HG03139 (cell line): ENCODE results near the gene CDIPT.
A peak's percentile ranks its signal among the peaks of the same experiment; 100 is the strongest.
"Not testable (repeated sequence)": the region's sequence is repeated elsewhere in the genome, so short reads cannot be mapped to it uniquely, and the experiment has no call there.

Experiments
- ATAC-seq: cut with Tn5 transposase; IDR thresholded peaks from one replicate; pipeline ENCODE4 v1.9.1; 2021; ENCODE audit not compliant: unreplicated experiment

Gene CDIPT

DNA sequence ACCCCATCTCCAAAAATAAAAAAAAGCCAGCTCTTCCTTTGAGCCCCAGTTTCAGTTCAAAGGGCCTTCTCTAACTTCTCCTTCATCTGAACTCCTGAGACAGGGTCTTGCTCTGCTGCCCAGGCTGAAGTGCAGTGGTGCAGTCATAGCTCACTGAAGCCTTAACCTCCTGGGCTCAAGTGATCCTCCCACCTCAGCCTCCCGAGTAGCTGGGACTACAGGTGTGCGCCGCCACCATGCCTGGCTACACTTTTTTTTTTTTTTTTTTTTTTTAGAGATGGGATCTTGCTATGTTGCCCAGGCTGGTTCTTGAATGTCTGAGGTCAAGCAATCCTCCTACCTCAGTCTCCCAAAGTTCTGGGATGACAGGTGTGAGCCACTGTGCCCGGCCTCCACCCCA lies 29.8 kb downstream of the CDIPT start:
- not testable (repeated sequence) for ATAC-seq

DNA sequence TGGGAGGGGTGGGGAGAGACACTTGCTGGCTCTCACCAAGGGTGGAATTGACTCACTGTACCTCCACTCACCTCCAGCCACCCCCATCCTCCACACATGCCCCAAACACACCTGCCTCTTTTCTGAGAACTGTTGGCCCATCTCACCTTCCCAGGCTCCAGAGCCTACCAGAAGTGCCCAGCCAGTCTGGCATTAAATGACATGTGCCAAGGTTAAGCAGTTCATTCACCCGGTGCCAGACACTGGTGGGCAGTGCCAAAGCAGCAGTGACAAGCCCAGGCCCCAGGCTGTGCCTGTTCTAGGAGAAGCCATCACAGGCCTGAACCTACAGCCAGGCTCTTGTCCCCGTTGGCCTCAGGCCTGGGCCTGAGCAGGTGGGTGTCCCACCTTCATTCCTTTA lies 31.5 kb downstream of the CDIPT start:
- ATAC-seq = no peak

DNA sequence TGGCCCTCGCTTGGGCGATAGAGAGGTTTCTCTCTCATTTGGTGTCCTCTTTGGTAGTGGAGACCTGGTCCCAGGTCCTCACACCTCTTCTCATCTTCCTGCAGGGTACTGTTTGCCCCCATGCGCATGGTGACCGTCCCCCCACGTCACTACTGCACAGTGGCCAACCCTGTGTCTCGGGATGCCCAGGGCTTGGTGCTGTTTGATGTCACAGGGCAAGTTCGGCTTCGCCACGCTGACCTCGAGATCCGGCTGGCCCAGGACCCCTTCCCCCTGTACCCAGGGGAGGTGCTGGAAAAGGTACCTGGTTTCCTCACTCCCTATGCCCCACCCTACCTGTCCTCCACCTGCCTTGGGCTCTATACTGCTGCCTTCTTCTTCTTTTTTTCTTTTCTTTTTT lies 32.3 kb downstream of the CDIPT start:
- ATAC-seq = no peak

DNA sequence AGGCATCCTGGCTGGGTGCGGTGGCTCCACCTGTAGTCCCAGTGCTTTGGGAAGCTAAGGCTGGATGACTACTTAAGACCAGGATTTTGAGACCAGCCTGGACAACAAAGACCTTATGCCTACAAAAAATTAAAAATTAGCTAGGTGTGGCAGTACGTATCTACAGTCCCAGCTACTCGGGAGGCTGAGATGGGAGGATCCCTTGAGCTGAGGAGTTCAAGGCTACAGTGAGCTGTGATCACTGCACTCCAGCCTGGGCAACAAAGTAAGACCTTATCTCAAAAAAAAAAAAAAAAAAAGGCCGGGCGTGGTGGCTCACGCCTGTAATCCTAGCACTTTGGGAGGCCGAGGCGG lies 36.7 kb downstream of the CDIPT start:
- no peak for ATAC-seq

DNA sequence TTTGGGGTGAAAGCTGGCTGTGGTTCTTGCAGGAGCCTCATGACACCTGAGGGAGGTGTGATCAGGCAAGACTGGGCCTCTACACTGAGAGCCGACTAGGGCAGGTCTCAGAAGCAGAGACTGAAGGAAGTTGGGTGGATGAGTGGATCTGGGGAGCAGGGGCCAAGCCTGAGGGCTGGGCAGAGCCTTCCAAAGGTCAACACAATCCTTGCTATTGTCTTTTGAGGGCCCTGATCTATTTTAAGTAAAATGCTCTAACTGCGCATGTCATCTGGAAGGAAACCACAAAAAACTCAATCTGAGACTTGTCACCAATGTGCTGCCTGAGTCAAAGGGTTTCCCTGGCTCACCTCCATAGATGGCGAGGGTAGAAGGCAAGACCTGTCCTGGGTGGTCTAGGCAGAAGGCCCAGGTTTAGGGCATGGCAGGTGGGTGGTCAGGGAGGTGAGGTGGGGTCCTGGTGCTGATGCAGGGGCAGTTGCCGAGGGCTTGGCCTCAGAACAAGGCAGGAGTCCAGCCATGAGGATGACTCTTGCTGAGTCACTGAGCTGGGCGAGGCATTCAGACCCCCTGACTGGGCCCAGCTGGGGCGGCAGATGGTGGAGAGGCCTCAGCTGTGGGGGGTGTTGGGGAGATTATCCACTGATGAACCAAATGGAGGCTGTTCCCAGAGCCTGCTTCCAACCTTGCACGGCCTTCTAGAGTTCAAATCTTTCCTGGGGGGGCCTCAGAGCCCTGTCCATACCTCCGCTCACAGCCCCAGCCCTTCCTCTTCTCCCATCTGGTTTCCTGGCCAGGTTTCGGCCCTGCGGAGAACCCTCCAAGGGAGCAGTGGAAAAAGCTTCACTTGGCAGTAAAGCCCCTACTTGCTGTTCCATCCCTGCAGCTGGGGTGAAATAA lies 37.6 kb downstream of the CDIPT start:
- no peak for ATAC-seq

DNA sequence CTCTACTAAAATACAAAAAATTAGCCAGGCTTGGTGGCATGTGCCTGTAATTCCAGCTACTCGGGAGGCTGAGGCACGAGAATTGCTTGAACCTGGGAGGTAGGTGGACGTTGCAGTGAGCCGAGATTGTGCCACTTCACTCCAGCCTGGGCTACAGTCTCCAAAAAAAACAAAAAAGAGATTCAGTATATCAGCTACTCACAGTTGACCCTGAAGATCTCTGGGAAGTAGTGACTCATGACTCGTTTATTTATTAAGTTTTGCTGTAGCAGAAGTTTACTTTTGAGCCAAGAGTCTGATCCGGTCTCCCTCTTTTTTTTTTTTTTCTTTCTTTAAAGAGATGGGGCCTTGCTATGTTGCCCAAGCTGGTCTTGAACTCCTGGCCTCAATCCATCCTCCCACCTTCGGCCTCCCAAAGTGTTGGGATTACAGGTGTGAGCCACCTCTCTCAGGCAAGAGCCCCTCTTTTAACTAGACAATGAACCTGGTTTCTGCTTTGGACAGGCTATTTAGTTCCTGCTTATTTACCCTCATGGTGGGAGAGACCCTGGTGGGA lies 38.4 kb downstream of the CDIPT start:
- ATAC-seq = no peak

DNA sequence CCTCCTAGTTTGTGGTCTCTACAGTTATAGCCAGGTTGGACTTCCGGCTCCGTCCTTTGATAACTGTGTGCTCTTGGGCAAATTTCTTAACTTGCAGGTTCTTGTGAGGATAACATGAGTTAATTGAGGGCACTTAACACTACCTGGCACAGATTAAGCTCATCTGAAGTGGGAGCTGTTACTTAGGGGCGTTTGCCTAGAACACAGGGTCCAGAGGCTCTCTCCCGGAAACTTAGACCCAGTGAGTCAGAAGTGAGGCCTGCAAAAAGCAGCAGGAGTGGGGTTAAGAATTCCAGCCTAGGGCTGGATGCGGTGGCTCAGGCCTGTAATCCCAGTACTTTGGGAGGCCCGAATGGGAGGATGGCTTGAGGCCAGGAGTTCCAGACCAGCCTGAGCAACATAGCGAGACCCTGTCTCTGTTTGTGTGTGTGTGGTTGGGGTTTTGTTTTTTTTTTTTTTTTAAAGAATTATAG lies 41.3 kb downstream of the CDIPT start:
- ATAC-seq = no peak

DNA sequence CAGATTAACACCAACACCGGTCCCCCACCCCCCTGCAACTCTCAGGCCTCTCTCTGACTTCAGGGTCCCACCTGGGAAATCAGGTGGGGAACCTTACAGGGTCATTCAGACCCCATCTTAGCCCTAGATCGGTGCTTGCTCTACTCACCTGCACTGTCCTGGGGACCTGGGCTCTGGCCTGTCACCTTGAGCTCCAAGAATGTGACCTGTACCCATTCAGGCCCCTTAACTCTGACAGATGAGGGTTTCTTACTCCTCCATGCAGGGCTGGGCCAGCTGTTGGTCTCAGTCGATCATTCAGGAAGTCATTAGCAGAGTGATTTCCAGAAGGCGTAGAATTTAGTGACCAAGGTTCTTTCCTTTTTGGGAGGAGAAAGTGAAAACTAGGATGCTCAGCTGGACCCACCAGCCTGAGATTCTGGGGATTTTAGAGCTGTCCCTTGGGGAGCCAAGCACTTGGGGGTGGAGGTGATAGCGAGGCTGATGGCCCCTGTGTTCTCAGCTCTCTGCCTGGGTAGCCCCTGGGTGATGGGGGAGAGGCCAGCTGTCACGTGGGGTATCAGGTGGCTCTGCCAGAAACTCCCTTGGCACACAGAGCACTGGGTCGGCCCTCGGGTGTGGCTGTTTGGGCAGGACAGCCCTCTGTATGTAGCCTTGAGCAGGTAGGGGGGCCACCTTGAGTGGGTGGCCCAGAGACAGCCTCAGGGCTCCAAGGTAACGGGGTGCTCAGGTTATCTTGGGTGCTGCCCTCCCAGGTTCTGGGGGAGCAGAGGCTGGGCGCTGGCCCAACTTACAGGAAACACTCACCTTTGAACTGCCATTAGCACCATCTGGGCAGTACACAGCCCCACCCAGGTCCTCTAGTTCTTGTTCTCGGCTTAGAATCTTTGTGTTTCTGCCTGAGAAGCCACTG lies 42.0 kb downstream of the CDIPT start:
- peak; percentile 37 for ATAC-seq

DNA sequence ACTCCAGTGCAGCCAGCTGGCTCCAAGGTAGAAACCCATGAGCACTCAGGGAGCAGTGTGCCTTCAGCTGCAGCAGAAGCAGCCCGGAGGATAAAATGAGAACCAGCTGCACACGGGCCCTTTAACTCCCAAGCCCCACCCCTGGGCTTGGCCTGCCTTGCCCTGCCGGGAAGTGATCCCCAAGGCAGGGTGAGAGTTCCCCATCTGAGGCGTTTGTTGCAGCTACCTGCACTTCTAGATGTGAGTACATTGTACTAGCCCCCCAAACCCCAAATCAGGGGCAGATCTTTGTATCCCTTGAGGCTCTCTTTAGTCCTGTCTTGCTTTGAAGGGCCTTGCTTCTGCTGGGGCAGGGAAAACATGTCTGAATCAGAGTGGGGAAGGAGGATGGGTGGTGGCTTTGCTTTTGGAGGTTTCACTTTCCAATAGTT lies 42.7 kb downstream of the CDIPT start, which contains the start of gene MVP:
TSS of gene MVP (plus strand) at position 192 of the 431 bp plus-strand sequence. CDS start 10,088 bp downstream, outside the sequence.
- ATAC-seq = no peak

DNA sequence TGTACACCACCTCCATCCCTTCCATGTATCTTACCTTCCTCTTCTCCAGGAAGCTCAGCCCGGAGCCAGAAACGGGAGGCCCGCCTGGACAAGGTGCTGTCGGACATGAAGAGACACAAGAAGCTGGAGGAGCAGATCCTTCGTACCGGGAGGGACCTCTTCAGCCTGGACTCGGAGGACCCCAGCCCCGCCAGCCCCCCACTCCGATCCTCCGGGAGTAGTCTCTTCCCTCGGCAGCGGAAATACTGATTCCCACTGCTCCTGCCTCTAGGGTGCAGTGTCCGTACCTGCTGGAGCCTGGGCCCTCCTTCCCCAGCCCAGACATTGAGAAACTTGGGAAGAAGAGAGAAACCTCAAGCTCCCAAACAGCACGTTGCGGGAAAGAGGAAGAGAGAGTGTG lies 43.5 kb downstream of the CDIPT start:
- ATAC-seq = no peak

DNA sequence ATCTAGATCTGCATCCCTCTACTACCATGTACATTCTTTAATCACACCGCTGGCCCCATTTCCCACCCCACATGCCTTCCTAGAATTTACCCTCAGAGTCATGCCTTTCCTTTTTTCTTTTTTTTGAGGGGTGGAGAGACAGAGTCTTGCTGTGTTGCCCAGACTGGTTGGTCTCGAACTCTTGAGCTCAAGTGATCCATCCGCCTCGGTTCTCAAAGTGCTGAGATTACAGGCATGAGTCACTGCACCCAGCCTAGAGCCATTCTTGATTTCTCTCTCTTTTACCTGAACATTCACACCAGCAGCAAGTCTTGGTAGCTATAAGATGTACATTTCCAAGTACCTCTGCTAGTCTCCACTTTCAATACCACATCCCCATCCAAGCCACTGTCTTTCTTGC lies 44.9 kb downstream of the CDIPT start:
- ATAC-seq = no peak

DNA sequence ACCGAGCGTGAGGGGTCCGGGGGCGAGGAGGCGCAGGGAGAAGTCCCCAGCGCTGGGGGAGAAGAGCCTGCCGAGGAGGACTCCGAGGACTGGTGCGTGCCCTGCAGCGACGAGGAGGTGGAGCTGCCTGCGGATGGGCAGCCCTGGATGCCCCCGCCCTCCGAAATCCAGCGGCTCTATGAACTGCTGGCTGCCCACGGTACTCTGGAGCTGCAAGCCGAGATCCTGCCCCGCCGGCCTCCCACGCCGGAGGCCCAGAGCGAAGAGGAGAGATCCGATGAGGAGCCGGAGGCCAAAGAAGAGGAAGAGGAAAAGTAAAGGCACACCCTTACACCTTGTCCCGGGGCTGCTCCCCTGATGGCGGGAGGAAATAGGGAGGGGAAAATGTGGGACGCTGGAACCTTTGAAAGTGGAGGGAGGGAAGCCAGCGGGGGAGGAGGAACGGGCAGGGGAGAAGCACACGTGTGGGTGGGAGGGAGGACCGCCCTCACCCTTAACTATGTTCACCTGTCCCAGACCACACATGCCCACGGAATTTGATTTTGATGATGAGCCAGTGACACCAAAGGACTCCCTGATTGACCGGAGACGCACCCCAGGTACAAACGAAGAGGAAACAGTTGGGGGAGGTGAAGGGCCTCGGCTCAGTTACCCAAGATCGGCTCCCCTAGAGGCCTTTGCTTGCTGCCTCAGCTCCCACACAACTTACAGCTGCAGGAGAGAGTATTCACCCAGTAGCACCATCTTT lies 46.2 kb downstream of the CDIPT start:
- ATAC-seq = peak; percentile 8

DNA sequence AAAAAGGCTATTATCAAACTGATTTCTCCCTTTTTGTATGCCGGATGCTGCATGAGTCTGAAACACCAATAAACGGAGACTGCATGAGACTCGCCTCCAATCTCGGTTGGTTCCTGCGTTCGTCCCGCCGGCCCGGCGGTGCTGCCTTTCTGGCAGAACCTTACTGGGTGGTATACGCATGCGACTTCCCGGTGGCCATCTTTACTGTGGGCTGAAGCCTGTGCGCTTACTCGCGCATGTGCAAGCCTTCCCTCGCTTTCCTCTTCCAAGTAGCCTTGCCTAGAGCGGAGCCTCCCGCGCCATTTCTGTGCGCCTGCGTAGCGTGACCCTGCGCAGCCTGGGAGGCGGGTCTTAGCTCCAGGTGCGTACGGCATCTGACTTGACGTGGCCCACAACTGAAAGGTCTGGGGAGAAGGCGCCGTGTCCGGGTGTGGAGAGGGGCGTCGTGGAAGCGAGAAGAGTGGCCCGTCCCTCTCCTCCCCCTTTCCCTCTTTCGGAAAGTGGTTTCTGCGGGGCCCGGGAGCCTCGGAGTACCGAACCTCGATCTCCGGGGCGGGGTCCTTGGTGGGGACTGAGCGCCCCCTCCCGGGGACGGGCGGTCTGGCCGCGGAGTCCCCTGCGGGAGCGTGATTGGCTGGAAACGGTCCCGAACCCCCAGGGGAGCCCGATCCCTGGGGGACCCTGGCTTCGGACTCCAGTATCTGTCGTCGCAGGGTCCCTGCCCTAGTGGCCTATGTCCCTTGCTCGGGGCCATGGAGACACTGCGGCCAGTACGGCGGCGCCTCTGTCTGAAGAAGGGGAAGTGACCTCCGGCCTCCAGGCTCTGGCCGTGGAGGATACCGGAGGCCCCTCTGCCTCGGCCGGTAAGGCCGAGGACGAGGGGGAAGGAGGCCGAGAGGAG lies 47.0 kb downstream of the CDIPT start, which contains the start of gene PAGR1:
TSS of gene PAGR1 (plus strand) at position 360 of the 901 bp plus-strand sequence. CDS start at position 734, 374 bp downstream.
- peak; percentile 50 for ATAC-seq

DNA sequence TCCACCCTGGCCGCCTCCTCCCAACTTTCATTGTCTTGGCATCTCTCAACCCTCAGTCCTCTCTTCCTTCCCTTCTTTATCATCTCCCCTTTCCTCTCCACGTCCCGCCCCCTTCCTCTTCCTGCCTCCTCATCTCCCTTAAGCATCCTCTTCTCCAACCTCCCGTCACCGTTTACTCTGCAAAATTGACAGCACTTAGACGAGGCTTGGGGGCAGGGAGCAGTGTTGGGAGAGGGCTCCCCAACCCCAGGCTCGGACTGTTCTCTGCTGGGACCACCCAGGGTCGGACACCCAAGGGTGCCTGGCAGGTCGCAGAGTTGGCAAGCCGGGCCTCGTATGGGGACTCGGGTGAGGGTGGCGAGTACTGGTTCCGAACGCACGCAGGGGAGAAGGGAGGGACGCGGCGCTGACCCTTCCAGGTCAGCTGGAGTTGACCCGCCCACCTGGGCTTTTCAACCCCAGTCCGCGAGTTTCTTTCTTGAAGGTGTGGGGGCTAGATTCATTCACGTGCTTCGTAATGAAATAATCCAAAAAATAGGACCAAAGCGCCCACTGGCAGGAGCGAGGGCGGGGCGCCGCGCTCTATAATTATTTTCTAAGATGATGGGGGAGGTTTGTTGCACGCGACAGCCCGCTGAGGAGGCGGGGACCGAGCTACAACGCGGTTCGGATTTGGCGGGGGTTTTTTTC lies 47.8 kb downstream of the CDIPT start:
- no peak for ATAC-seq

DNA sequence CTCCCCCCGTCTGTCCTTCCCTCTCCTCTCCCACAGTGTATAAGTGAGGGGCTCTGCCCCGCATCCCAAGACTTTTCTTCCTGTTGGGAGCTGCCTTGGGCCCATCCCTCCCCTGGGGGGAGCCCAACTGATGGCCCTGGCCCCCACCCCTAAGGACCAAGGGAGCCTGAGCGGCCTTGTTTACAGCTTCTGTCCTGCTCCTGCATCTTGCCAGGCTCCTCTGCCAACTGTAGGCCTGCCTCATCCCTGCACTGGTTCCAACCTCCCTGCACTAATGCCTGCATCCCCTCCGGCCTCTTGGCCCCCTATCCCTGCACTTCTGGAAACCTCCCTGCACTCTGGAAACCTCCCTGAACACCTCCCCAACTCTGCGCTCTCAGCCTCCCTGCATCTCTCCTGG lies 48.4 kb downstream of the CDIPT start:
- ATAC-seq = no peak

DNA sequence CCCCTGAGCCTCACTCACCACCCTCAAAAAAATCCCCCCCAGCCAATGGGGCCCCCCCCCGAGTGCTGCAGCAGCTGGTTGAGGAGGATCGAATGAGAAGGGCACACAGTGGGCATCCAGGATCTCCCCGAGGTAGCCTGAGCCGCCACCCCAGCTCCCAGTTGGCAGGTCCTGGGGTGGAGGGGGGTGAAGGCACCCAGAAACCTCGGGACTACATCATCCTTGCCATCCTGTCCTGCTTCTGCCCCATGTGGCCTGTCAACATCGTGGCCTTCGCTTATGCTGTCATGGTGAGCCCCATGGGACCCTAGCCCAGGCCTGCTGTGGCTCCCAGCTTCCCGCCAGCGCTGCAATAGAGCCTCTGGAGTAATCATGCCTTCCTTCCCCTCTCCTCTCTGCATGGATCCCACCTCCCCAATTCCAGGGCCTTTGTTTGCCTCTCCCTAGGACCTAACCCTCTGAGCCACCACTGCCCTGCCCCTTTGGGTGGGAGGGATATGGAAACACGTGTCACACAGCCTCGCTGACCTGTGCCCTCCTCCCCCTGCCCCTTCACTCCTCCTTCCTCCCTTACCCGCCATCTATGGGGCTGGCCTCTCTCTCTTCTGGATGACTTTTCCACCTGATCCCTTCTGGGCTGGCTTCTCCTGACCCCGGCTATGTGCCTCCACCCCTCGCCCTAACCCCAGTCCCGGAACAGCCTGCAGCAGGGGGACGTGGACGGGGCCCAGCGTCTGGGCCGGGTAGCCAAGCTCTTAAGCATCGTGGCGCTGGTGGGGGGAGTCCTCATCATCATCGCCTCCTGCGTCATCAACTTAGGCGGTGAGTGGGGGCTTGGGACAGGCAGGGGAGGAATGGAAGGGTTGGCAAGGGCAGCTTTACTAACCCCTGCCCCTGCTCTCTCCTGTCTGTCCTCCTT lies 49.1 kb downstream of the CDIPT start:
- ATAC-seq = no peak

DNA sequence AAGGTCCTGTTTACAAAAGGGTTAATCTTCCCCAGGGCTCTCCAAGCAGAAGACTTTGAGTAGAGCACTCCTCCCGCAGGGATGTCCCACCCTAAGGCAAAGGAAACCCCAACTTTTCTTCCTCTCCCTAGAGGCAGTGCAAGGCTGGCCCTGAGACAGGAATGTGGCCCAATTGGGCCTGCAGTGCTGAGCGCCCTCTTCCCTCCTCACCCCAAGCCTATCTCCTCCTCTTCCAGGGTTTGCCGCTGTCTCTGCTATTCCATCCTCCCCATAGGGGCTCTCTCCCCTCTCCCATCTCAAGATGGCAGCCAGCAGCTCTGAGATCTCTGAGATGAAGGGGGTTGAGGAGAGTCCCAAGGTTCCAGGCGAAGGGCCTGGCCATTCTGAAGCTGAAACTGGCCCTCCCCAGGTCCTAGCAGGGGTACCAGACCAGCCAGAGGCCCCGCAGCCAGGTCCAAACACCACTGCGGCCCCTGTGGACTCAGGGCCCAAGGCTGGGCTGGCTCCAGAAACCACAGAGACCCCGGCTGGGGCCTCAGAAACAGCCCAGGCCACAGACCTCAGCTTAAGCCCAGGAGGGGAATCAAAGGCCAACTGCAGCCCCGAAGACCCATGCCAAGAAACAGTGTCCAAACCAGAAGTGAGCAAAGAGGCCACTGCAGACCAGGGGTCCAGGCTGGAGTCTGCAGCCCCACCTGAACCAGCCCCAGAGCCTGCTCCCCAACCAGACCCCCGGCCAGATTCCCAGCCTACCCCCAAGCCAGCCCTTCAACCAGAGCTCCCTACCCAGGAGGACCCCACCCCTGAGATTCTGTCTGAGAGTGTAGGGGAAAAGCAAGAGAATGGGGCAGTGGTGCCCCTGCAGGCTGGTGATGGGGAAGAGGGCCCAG lies 50.0 kb downstream of the CDIPT start:
- no peak for ATAC-seq
